ENCODE measurements around the gene LUC7L2.
"Not testable (repeated sequence)": the region's sequence is repeated elsewhere in the genome, so short reads cannot be mapped to it uniquely, and the experiment has no call there.

LUC7L2 gene

GRCh38 chr7:139396323-139396951, 36.7 kb downstream of the LUC7L2 start:
- DNase-seq (ENCODE audit: low read depth in 2 of 2) = no peak

DNA sequence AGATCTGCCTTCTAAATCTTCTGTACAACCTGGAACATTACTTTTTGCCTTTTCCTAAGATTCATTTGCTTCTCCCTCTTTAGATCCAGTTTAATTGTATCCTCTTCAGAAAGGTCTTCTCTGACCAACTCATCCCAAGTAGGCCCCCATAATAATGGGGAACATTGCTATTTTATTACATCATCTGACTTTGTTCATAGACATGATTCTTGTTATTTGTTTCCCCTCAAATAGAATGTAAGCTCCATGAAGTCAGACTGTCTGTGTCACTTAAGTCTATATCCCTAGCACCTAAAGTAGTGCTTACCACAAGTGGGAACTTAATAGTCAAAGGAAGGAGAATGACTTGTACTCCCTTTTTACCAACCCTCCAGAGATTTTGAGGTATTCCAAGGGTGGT, 37.5 kb downstream of the LUC7L2 start:
- DNase-seq (ENCODE audit: low read depth in 2 of 2) = no peak

DNA sequence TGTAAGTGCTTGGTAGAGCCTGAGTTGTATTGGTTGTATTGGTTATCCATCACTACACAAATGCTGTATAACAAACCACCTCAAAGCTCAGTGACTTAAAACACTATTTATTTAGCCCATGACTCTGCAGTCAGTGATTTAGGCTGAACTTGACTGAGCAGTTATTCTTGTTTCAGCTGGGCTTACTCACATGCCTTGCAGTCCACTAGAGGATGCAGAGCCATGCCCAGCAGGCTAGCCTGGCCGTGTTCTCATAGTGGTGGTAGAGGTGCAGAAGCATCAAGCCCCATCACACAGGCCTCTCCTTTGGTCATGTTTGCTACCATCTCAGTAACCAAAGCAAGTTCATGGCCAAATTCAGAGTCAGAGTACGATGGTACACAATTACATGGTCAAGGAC, 43.9 kb downstream of the LUC7L2 start:
- DNase-seq (ENCODE audit: low read depth in 2 of 2) = no peak

DNA sequence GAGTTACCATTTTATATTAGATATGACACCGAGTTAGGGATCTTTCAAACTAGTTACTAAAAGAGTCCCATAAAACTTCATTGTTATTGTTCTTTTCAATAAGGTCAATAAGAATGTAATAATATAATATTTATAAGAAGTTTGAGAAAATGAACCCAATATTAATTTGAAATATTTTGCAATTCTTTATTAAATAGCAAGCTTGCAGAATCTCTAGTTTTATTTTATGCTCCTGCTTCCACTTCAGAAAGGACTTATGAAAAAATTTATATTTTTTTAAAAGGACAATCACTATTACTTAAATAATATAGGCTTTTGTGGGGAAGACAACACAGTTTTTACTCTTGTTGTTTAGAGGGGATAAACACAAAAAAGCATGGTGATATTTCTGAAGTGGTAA, 47.9 kb downstream of the LUC7L2 start:
- no peak for DNase-seq (ENCODE audit: low read depth in 2 of 2)

- DNase-seq (ENCODE audit: low read depth in 2 of 2) = not testable (repeated sequence)
Observed at GRCh38 chr7:139414743-139415402, 55.2 kb downstream of the LUC7L2 start.

DNA sequence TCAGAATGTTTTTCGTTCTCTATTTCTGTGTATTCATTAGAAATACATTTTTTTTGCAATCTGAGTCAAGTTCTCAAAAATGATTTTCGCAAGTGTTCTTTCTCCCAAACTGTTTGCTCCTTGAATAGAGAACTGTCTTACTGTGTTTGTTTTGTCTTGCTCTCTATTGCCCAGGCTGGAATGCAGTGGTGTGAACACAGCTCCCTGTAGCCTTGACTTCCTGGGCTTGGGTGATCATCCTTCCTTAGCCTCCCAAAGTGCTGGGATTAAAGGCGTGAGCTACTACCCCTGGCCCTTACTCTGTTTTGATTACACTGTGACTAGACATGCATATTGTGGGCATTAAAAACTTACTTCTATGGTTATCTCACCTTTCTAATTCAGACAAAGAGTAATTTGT, 56.7 kb downstream of the LUC7L2 start:
- DNase-seq (ENCODE audit: low read depth in 2 of 2) = no peak

DNA sequence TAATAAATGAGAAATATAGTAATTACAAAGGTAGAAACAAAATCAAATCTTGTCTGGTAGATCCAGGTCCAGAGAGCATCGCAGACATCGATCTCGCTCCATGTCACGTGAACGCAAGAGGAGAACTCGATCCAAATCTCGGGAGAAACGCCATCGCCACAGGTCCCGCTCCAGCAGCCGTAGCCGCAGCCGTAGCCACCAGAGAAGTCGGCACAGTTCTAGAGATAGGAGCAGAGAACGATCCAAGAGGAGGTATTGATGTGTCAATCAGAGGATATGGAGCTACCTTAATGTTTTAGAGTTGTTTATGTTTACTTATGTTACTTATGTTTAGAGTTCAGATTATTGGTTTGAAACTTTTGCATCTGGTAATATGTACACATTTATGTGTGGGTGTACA, 57.8 kb downstream of the LUC7L2 start:
- DNase-seq (ENCODE audit: low read depth in 2 of 2) = no peak

GRCh38 chr7:139421123-139421522, 61.4 kb downstream of the LUC7L2 start:
- no peak for DNase-seq (ENCODE audit: low read depth in 2 of 2)

- DNase-seq (ENCODE audit: low read depth in 2 of 2) = no peak
Observed at GRCh38 chr7:139422126-139422525, 62.4 kb downstream of the LUC7L2 start.

DNA sequence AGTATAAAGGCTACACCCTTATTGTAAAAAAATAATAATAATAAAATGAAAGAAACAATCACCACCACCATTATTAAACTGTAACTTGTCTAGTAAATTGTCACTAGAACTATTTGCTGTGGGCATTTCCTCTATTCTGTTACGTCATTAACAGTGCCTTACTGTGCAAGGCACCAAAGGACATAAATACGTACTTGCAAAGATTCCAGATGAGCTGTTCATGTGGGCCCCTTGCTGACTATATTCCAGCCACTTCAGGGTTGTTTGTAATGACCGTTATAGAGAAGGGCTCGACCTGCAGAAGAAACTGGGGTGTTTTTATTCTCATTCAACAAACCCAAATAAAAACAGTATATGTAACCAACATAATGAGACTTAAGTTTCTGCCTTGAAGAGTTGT, 63.4 kb downstream of the LUC7L2 start:
- no peak for DNase-seq (ENCODE audit: low read depth in 2 of 2)

DNA sequence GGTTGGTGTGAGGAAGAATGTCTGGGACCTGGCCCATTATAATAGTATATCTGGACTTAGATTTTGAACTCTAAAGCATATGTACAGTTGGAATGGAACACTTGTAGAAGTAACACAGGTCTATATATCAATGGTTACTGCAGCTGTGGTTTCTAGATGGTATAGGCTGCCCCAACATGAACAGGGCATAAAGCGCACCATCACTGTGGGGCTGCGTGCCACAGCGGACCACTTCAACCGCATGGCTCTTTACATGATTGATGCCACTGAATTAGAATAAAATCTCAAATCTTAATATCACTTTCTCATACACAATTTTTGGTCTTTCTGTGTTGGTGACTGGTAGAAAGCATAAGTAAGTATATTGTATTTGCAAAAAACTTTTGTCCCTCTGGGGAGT, 64.3 kb downstream of the LUC7L2 start:
- no peak for DNase-seq (ENCODE audit: low read depth in 2 of 2)

DNA sequence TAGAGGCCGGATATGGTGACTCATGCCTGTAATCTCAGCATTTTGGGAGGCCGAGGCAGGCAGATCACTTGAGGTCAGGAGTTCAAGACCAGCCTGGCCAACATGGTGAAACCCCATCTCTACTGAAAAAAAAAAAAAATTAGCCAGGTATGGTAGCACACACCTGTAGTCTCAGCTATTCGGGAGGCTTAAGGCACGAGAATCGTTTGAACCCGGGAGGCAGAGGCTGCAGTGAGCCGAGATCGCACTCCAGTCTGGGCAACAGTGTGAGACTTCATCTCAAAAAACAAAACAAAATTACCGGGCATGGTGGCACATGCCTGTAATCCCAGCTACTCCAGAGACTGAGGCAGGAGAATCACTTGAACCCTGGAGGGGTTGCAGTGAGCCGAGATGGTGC, 66.0 kb downstream of the LUC7L2 start:
- not testable (repeated sequence) for DNase-seq (ENCODE audit: low read depth in 2 of 2)

DNA sequence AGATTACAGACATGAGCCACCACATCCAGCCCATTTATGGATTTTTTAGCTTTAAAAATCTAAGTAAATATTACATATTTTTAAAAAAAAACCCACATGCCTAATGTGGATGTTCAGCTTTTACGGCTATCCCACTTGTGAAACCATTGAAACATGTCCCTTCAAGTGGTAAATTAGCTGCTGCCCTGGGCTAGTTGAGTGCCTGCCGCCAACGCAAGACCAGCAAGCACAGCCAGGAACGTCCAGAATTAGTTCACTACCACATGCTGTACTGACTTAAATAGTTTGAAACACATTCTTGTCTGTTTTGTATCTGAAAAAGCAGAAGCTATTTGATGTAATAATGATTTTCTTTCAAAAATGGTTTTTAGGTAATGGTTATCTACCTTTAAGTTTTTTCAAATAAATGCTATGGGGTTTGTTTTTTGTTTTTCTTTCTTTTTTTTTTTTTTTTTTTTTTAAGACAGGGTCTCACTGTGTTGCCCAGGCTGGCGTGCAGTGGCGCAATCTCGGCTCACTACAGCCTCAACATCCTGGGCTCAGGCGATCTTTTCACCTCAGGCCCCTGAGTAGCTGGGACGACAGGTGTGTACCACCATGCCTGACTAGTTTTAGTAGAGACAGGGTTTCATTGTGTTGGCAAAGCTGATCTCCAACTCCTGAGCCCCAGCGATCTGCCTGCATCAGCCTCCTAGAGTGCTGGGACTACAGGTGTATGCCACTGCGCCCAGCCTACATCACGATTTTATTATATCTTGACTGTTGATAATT, 66.7 kb downstream of the LUC7L2 start:
- DNase-seq (ENCODE audit: low read depth in 2 of 2) = no peak

GRCh38 chr7:139427029-139427420, 67.3 kb downstream of the LUC7L2 start:
- DNase-seq (ENCODE audit: low read depth in 2 of 2) = no peak

DNA sequence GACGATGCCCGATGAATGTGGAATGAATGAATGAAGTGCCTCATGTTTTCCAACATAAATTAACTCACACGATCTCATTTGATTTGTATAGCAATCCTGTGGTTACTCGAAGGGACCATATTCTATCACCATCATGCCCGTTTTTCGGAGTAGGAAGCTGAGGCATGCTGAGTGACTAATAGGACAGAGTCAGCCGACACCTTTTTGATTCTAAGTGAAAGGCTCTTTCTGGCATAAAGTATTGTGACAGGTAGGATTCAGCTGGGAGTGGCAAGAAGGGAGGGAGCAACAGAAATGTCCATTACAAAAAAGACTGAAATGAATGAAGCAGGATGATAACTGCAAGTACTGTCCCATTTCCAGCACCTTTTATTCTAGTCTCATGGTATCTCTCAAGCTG, 68.1 kb downstream of the LUC7L2 start:
- no peak for DNase-seq (ENCODE audit: low read depth in 2 of 2)

DNA sequence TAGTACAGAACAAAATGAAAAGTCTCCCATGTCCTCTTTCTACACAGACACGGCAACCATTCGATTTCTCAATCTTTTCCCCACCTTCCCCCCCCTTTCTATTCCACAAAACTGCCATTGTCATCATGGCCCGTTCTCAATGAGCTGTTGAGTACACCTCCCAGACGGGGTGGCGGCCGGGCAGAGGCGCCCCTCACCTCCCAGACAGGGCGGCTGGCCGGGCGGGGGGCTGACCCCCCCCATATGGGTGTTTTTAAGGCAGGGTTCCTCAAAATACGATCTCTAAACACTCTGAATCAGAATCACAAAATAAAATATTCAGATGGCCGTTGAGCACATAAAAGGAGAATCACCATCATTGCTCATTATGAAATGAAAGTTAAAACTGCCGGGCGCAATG, 70.0 kb downstream of the LUC7L2 start:
- not testable (repeated sequence) for DNase-seq (ENCODE audit: low read depth in 2 of 2)

DNA sequence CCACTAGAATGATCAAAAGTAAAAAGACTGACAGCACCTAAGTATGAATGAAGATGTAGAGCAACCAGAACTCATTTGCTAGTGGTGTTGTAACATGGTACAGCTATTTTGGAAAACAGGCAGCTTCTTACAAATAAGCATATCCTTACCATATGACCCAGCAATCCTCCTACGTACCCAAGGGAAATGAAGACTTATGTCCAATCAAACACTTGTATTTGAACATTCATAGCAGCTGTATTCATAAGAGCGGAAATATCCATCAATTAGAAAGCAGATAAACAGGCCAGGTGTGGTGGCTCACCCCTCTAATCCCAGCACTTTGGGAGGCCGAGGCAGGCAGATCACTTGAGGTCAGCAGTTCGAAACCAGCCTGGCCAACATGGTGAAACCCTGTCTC, 70.7 kb downstream of the LUC7L2 start:
- no peak for DNase-seq (ENCODE audit: low read depth in 2 of 2)

DNA sequence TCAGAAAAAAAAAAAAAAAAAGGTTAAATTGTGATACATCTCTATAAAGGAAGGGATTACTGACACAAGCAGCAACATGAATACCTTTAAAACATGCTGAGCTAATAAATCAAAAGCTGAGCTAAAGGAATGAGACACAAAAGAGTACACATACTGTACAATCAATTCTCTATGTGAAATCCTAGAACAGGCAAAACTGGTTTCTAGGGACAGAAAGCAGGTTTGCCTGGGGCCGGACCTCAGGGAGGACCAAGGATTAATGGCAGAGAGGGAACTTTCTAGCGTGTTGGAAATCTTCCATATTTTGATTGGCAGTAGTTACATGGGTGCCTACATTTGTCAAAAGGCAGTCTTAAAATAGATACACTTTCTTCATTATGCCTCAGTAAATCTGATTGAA, 71.3 kb downstream of the LUC7L2 start:
- DNase-seq (ENCODE audit: low read depth in 2 of 2) = no peak

DNA sequence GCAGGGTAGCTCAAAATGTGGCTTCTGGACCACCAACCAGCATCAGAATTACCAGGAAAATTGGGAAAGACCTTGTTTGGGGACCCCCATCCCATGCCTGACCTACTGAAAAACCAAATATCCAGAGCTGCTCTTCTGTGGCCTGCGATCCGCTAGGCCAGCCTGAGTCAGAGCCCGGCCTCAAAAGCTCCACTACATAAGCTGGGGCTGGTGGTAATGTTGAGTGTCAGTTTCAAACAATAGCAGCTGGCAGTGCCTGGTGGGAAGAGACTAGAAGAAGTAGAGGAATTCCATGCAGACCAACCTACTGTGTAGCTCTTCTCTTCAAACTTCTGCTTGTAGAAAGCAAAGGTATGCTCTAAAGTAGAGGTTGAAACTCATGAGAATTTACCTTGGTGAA, 71.8 kb downstream of the LUC7L2 start:
- no peak for DNase-seq (ENCODE audit: low read depth in 2 of 2)

GRCh38 chr7:139436806-139437205, 77.1 kb downstream of the LUC7L2 start:
- DNase-seq (ENCODE audit: low read depth in 2 of 2) = no peak

GRCh38 chr7:139439375-139439774, 79.7 kb downstream of the LUC7L2 start:
- DNase-seq (ENCODE audit: low read depth in 2 of 2) = no peak

- no peak for DNase-seq (ENCODE audit: low read depth in 2 of 2)
Observed at GRCh38 chr7:139441961-139442360, 82.3 kb downstream of the LUC7L2 start.
